Smooth muscle cell (in vitro differentiated cells): ENCODE results near the gene TMC2. TPM values are rescaled to one million over a fixed set of nuclear protein-coding genes. Genes with fewer than 3 reads are reported as not detected.
"Not testable (repeated sequence)": the region's sequence is repeated elsewhere in the genome, so short reads cannot be mapped to it uniquely, and the experiment has no call there.

Source experiments
- DNase-seq: peaks from one replicate; lab custom pipeline; 2025; ENCODE audit not compliant: unreplicated experiment; lab: John Stamatoyannopoulos, UW
- H2AFZ ChIP-seq: fragments of 200-600 bp; sonication (generic); 2 replicates; pipeline ENCODE4 v1.6.0; 2016; ENCODE audit warnings: antibody characterized with exemption, low read depth, mild to moderate bottlenecking
- H3F3A ChIP-seq: fragments of 200-600 bp; sonication (generic); 2 replicates; pipeline ENCODE4 v1.6.0; 2017; ENCODE audit warnings: antibody characterized with exemption, low read depth
- H3K27ac ChIP-seq: fragments of 200-600 bp; sonication (generic); 2 replicates; pipeline ENCODE4 v1.5.1; 2016; ENCODE audit warnings: low read depth, mild to moderate bottlenecking
- H3K27me3 ChIP-seq: fragments of 200-600 bp; sonication (generic); 2 replicates; pipeline ENCODE4 v1.6.1; 2016; ENCODE audit warnings: low read depth, mild to moderate bottlenecking
- H3K36me3 ChIP-seq: fragments of 200-600 bp; sonication (generic); 2 replicates; pipeline ENCODE4 v1.5.1; 2016; ENCODE audit warnings: low read depth
- H3K4me1 ChIP-seq: fragments of 200-600 bp; sonication (generic); 2 replicates; pipeline ENCODE4 v1.5.1; 2016; ENCODE audit warnings: low read depth
- H3K4me2 ChIP-seq: fragments of 200-600 bp; sonication (generic); 2 replicates; pipeline ENCODE4 v1.6.0; 2016; ENCODE audit warnings: mild to moderate bottlenecking
- H3K4me3 ChIP-seq: fragments of 200-600 bp; sonication (generic); 2 replicates; pipeline ENCODE4 v1.5.1; 2016; ENCODE audit warnings: mild to moderate bottlenecking
- H3K79me2 ChIP-seq: fragments of 200-600 bp; sonication (generic); 2 replicates; pipeline ENCODE4 v1.6.0; 2016; ENCODE audit warnings: low read depth, mild to moderate bottlenecking
- H3K9ac ChIP-seq: fragments of 200-600 bp; sonication (generic); 2 replicates; pipeline ENCODE4 v1.6.0; 2016; ENCODE audit warnings: low read depth
- H3K9me3 ChIP-seq: fragments of 200-600 bp; sonication (generic); replicated peaks from 2 replicates; pipeline ENCODE4 v1.5.1; 2016; ENCODE audit warnings: low read depth
- H4K20me1 ChIP-seq: fragments of 200-600 bp; sonication (generic); 2 replicates; pipeline ENCODE4 v1.6.0; 2016; ENCODE audit warnings: low read depth
- WGBS: methylation state at CpG from one replicate; pipeline ENCODE4 v1.1.7; 2016; ENCODE audit warnings: low lambda C conversion rate; 5-methylcytosine and 5-hydroxymethylcytosine counted together
- polyA plus RNA-seq: library from polyadenylated mRNA; unstranded; fragments of >200 nt; fragmentation: Nextera tagmentation; extraction: Ambion mirVana; gene quantifications from 2 replicates; pipeline ENCODE4 v1.2.1, GENCODE V29; 2016
- total RNA-seq: library from RNA; depleted of rRNA; stranded (reverse); fragments of >200 nt; gene quantifications from 2 replicates; pipeline ENCODE4 v1.2.3, GENCODE V29; 2014
- TF ChIP-seq, protein P1 (sequence below): fragments of 200-600 bp; sonication (generic); IDR thresholded peaks from 2 replicates; pipeline ENCODE4 v1.5.1; 2017; ENCODE audit warnings: borderline replicate concordance, mild to moderate bottlenecking, antibody characterized with exemption; ENCODE audit not compliant: insufficient read depth, poor library complexity, severe bottlenecking

TMC2 gene
- total and polyA plus RNA-seq, 2 experiments from 2014 or later = not detected

GRCh38 chr20:2524709-2525506 lies 11.5 kb upstream of the TMC2 start:
- H3K4me3 ChIP-seq = peak overlapping the region; percentile 96
- 2% methylated on average over 63 of the region's 64 CpGs for WGBS
- H3K36me3 ChIP-seq = no peaks in the 10 kb centered on the region
- H3K4me2 ChIP-seq = peak overlapping the region; percentile 86
- peak overlapping the region; percentile 71 for H3K9ac ChIP-seq
- TF ChIP-seq, protein P1, sequence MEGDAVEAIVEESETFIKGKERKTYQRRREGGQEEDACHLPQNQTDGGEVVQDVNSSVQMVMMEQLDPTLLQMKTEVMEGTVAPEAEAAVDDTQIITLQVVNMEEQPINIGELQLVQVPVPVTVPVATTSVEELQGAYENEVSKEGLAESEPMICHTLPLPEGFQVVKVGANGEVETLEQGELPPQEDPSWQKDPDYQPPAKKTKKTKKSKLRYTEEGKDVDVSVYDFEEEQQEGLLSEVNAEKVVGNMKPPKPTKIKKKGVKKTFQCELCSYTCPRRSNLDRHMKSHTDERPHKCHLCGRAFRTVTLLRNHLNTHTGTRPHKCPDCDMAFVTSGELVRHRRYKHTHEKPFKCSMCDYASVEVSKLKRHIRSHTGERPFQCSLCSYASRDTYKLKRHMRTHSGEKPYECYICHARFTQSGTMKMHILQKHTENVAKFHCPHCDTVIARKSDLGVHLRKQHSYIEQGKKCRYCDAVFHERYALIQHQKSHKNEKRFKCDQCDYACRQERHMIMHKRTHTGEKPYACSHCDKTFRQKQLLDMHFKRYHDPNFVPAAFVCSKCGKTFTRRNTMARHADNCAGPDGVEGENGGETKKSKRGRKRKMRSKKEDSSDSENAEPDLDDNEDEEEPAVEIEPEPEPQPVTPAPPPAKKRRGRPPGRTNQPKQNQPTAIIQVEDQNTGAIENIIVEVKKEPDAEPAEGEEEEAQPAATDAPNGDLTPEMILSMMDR = no peak
- no peaks in the 10 kb centered on the region for H3K9me3 ChIP-seq
- DNase-seq = peak; percentile 68
- H3K4me1 ChIP-seq = no peaks in the 10 kb centered on the region
- H2AFZ ChIP-seq = peak overlapping the region; percentile 91
- H3F3A ChIP-seq = no peaks in the 10 kb centered on the region
- H4K20me1 ChIP-seq = no peaks in the 10 kb centered on the region
- no peaks in the 10 kb centered on the region for H3K79me2 ChIP-seq
- peak overlapping the region; percentile 30 for H3K27ac ChIP-seq
- H3K27me3 ChIP-seq = peaks cover 19% of the 10 kb centered on the region

DNA sequence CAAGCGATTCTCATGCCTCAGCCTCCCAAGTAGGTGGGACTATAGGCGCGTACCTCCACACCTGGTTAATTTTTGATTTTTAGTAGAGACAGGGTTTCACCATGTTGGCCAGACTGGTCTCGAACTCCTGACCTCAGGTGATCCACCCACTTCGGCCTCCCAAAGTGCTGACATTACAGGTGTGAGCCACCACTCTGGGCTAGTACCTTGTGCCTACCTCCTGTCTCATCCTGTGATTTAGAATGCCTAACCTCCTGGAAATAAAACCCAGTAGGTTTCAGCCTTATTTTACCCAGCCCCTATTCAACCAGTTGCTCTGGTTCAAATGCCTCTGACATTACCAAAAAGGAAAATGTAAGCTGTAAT lies 10.2 kb upstream of the TMC2 start:
- WGBS = 93% methylated on average over 5 of the region's 5 CpGs
- not testable (repeated sequence) for H3K4me1 ChIP-seq, H3K9ac ChIP-seq, H3K4me3 ChIP-seq, H2AFZ ChIP-seq, H3K27ac ChIP-seq, H4K20me1 ChIP-seq, H3F3A ChIP-seq, H3K36me3 ChIP-seq, H3K79me2 ChIP-seq, H3K9me3 ChIP-seq, H3K4me2 ChIP-seq, DNase-seq
- peaks cover 19% of the 10 kb centered on the region for H3K27me3 ChIP-seq

GRCh38 chr20:2527762-2528161 lies 8.6 kb upstream of the TMC2 start:
- H3K79me2 ChIP-seq = no peaks in the 10 kb centered on the region
- TF ChIP-seq, protein P1 = no peak
- no peak overlapping the region for H3K4me2 ChIP-seq
- H3K36me3 ChIP-seq = no peaks in the 10 kb centered on the region
- H3K9me3 ChIP-seq = no peaks in the 10 kb centered on the region
- peaks cover 19% of the 10 kb centered on the region for H3K27me3 ChIP-seq
- no peaks in the 10 kb centered on the region for H4K20me1 ChIP-seq
- H2AFZ ChIP-seq = no peak overlapping the region
- no peak overlapping the region for H3K27ac ChIP-seq
- H3F3A ChIP-seq = no peaks in the 10 kb centered on the region
- no peaks in the 10 kb centered on the region for H3K4me1 ChIP-seq
- no peak overlapping the region for H3K4me3 ChIP-seq
- DNase-seq = no peak
- H3K9ac ChIP-seq = no peak overlapping the region
- 78% methylated on average over 6 of the region's 6 CpGs for WGBS

GRCh38 chr20:2528671-2529271 lies 7.6 kb upstream of the TMC2 start:
- Histone ChIP-seq H3K4me2 (no peak overlapping the region), H3K9ac (no peak overlapping the region), H3K4me3 (no peak overlapping the region), H3K9me3 (no peaks in the 10 kb centered on the region), H3K79me2 (no peaks in the 10 kb centered on the region), H2AFZ (no peak overlapping the region), H3F3A (no peaks in the 10 kb centered on the region), H3K4me1 (no peaks in the 10 kb centered on the region), H3K27ac (no peak overlapping the region), H3K36me3 (no peaks in the 10 kb centered on the region), H3K27me3 (peaks cover 19% of the 10 kb centered on the region), H4K20me1 (no peaks in the 10 kb centered on the region)
- 60% methylated on average over 10 of the region's 10 CpGs for WGBS
- no peak for DNase-seq
- TF ChIP-seq, protein P1 = no peak
